T-helper 1 cell treated with Interleukin-12 subunit alpha and Interleukin-12 subunit beta and Interleukin-4 antibody, amounts not matched to agents 30 ng/mL and 1 ng/mL, for 36 hours (primary cell): ENCODE data around the gene CEACAM1. TPM values are rescaled to one million over a fixed set of nuclear protein-coding genes. Genes with fewer than 3 reads are reported as not detected.

Experiments
- total RNA-seq: library from RNA; stranded (reverse); gene quantifications from 2 replicates; pipeline ENCODE4 v1.2.3, GENCODE V29; 2022

Gene CEACAM1
- total RNA-seq, 1 donor from 2014 or later = 42.6 TPM

Other genes starting within 250 kb of the CEACAM1 start
- gene PRR19, start 226.3 kb downstream of the CEACAM1 start, total RNA-seq = 0.51 and 0.76 TPM in 2 replicates
- 35.5 and 36.8 TPM in 2 replicates for gene PAFAH1B3, start 225.9 kb downstream of the CEACAM1 start, total RNA-seq
- gene TMEM145, start 215.2 kb downstream of the CEACAM1 start, total RNA-seq = 0.12 TPM in 1 of 2 replicates, not detected in the other
- gene MEGF8, start 202.8 kb downstream of the CEACAM1 start, total RNA-seq = 4.3 and 4.5 TPM in 2 replicates
- not detected in 2 replicates for gene CNFN, start 138.2 kb downstream of the CEACAM1 start, total RNA-seq
- 26.9 and 30.2 TPM in 2 replicates for gene LIPE, start 101.1 kb downstream of the CEACAM1 start, total RNA-seq
- not detected in 2 replicates for gene CXCL17, start 85.5 kb downstream of the CEACAM1 start, total RNA-seq
- gene CEACAM8, start 66.4 kb upstream of the CEACAM1 start, total RNA-seq = not detected in 2 replicates
- not detected in 2 replicates for gene PSG3, start 212.0 kb upstream of the CEACAM1 start, total RNA-seq
- not detected in 2 replicates for gene PSG8, start 237.2 kb upstream of the CEACAM1 start, total RNA-seq